Activated T-cell treated with anti-CD3 and anti-CD28 coated beads for 24 hours (primary cell): Measurements from ENCODE around the gene FOXRED2.

ENCODE experiments used
- DNase-seq: peaks from one replicate; pipeline ENCODE4 v3.0.0-alpha.2; 2020; ENCODE audit warnings: low read depth

The FOXRED2 gene

GRCh38 chr22:36449596-36450175 lies 57.2 kb downstream of the FOXRED2 start:
- no peak for DNase-seq

GRCh38 chr22:36447632-36448031 lies 59.2 kb downstream of the FOXRED2 start:
- no peak for DNase-seq

GRCh38 chr22:36445158-36445668 lies 61.6 kb downstream of the FOXRED2 start:
- no peak for DNase-seq

DNA sequence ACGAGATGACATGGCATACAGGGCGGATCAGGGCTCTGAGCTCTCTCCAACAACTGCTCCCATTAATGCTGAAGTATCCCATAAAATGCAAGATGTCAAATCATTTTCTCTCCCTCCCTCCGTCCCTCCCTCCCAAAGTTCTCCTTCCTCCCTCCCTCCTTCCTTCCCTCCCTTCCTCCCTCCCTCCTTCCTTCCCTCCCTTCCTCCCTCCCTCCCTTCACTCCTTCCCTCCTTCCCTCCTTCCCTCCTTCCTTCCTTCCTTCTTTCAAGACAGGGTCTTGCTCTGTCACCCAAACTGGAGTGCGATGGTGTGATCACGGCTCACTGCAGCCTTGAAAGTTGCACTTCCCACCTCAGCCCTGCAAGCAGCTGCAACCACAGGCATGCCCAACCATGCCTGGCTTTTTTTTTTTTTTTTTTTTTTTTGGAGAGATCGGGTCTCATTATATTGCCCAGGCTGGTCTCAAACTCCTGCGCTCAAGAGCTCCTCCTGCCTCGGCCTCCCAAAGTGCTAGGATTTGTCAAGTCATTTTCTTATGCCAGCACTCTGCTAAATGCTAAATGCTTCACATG lies 63.6 kb downstream of the FOXRED2 start:
- DNase-seq: no peak

DNA sequence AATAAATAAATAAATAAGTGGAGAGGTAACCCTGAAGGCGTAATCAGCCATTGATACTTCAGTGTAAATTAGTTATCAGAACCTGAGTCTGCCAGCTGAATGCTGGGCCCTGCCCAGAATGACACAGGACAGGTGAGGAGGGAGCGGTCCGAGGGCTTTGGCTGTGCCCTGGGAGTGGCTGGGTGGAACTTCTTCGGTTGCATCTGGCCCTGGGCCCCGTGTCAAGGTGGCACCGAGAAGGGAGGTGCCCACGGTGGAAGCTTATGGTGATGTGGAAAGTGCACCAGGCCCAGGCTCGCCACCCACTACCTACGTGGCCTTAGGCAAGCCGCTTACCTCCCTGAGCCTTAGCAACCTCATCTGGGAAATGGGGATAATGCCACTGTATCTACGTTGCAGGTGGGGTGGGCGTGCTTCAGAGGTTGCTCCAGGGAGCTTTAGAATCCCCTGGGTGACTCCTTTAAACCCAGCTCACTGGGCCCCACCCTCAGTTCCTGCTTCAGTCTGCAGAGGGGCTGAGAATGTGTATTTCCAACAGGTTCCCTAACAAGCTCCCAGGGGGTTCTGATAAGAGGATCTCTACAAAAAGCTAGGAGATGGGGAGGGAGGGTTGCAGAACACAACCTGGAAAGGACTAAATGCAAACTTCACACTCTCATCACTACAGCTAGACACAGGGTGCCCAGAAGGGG lies 64.2 kb downstream of the FOXRED2 start:
- DNase-seq: no peak

GRCh38 chr22:36440429-36441002 lies 66.3 kb downstream of the FOXRED2 start:
- no peak for DNase-seq

DNA sequence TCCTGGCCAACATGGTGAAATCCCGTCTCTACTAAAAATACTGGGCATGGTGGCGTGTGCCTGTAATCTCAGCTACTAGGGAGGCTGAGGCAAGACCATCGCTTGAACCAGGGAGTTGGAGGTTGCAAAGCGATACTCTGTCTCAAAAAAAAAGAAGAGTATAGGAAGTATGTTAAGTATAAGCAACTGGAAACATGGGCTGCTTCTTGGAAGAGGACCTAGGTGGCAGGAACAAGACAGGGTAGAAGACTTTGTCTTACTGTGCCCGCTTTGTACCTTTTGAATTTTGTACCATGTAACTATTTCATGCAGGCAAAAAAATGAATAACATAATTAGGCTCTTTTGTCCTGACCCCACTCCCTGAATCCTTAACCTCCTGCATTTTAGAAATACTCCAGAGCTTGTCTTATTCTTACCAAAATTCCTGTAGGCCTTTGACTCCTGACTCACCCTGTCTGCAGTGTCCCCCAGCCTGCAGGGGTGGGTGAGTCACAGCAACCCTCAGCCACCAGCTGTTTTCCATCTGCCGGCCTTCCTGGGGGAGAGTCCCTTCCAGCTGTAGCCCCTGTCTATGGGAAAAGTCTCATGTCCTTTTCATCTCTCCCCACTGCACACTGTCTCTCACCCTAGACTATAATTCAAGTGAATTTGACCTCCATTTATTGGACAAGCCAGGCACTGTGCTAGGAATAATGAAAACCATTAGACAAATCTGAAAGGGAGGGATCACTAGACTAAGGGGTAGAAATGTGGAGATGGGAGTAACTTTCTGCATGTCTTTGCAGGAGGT lies 67.2 kb downstream of the FOXRED2 start:
- DNase-seq: no peak
